ENCODE results near the gene PSME2.

DNA sequence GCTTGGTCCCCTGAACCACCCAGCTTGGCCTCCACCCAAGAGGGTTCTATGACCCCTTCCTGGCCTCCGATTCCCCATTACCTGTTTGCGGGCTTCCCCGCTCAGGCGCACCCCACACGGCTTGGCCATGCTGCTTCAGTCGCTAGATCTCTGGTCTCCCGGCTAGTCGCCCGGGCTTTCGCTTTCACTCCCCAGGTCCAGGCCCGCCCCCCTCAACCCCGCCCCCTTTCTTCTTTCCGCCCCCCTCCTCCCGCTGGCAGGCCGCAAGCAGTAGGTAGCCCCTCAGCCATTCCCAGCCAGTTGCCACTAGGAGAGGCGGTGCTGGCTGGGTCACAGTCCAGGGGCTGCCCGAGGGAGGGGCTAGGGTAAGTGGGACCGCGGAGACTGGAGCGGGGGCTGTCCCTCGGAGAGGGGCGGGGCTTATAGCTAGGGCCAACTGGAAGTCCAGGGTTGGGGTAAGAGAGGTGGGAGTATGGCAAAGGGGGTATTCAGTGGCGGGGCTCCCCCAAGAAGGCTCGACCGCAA is at the start of gene PSME2:
- no peak for TF ChIP-seq RNF2 (IDR thresholded peaks at IDR 0.05; ENCODE audit: borderline replicate concordance, low read depth)
- no peak for TF ChIP-seq GATA3 (IDR thresholded peaks at IDR 0.05; ENCODE audit: borderline replicate concordance)
- TF ChIP-seq, protein P1, sequence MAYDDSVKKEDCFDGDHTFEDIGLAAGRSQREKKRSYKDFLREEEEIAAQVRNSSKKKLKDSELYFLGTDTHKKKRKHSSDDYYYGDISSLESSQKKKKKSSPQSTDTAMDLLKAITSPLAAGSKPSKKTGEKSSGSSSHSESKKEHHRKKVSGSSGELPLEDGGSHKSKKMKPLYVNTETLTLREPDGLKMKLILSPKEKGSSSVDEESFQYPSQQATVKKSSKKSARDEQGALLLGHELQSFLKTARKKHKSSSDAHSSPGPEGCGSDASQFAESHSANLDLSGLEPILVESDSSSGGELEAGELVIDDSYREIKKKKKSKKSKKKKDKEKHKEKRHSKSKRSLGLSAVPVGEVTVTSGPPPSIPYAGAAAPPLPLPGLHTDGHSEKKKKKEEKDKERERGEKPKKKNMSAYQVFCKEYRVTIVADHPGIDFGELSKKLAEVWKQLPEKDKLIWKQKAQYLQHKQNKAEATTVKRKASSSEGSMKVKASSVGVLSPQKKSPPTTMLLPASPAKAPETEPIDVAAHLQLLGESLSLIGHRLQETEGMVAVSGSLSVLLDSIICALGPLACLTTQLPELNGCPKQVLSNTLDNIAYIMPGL (CRISPR knock-in tag; IDR thresholded peaks at IDR 0.05; ENCODE audit: borderline replicate concordance) = no peak
- TF ChIP-seq POLR2A (IDR thresholded peaks at IDR 0.05; ENCODE audit: low read length) = peak; percentile 71
- TF ChIP-seq CTCF (IDR thresholded peaks at IDR 0.05) = no peak
- no peak for TF ChIP-seq ELK1 (IDR thresholded peaks at IDR 0.05; ENCODE audit: low read depth, low read length)
